ENCODE measurements around the gene CRYBG2. TPM values are rescaled to one million over a fixed set of nuclear protein-coding genes. Genes with fewer than 3 reads are reported as not detected.
"Not testable (repeated sequence)": the region's sequence is repeated elsewhere in the genome, so short reads cannot be mapped to it uniquely, and the experiment has no call there.

The CRYBG2 gene
- total RNA-seq, 1 donor from 2014 or later = 0.27 TPM

- peaks cover 71% of the 10 kb centered on the region for H3K4me1 Mint-ChIP-seq
- no peaks in the 10 kb centered on the region for H3K27me3 Mint-ChIP-seq
- ChIA-PET POLR2A (interaction anchor here (0.6 to 14.1 kb wide), 7 partner anchors 8 to 172 kb away, joined by 3 to 1638 read pairs (median 8); partner anchors contain the start of genes SH3BGRL3 and UBXN11), CTCF (interaction anchor here (0.6 to 11.7 kb wide), 4 partner anchors 15 to 260 kb away, joined by 3 to 372 read pairs (median 122); partner anchors contain the start of gene SH3BGRL3)
- ATAC-seq (ENCODE audit: low read depth) = no peak
- peaks cover 16% of the 10 kb centered on the region for H3K36me3 Mint-ChIP-seq (ENCODE audit: low read depth)
- no peak for DNase-seq
- intact Hi-C loops (cut with micrococcal nuclease) = no loop called here
- peak overlapping the region; percentile 24 for H3K4me3 Mint-ChIP-seq
- no peaks in the 10 kb centered on the region for H3K9me3 Mint-ChIP-seq
- peak overlapping the region; percentile 98 for H3K27ac Mint-ChIP-seq
- TF ChIP-seq CTCF (IDR thresholded peaks at IDR 0.05) = no peak
These were observed 39.4 kb downstream of the CRYBG2 start for GRCh38 chr1:26314501-26314900.

GRCh38 chr1:26307966-26308899, 45.7 kb downstream of the CRYBG2 start:
- intact Hi-C loops (cut with micrococcal nuclease); H3K27me3 Mint-ChIP-seq; DNase-seq; H3K36me3 Mint-ChIP-seq (ENCODE audit: low read depth); ATAC-seq (ENCODE audit: low read depth); H3K4me3 Mint-ChIP-seq; H3K9me3 Mint-ChIP-seq: not testable (repeated sequence)
- CTCF ChIA-PET = interaction anchor here (0.9 to 1.8 kb wide), 3 partner anchors 10 to 33 kb away, joined by 3 to 9 read pairs (median 3); no protein-coding TSS in a partner anchor
- POLR2A ChIA-PET = interaction anchor here (1.2 to 4.0 kb wide), 8 partner anchors 7 to 28 kb away, joined by 3 to 76 read pairs (median 18); partner anchors contain the start of genes CD52 and SH3BGRL3
- H3K4me1 Mint-ChIP-seq = peaks cover 38% of the 10 kb centered on the region
- peak overlapping the region; percentile 19 for H3K27ac Mint-ChIP-seq

GRCh38 chr1:26307363-26307781, 46.6 kb downstream of the CRYBG2 start:
- H3K36me3 Mint-ChIP-seq (ENCODE audit: low read depth) = peaks cover 4% of the 10 kb centered on the region
- POLR2A ChIA-PET = interaction anchor here (0.7 to 4.0 kb wide), 9 partner anchors 8 to 127 kb away, joined by 3 to 76 read pairs (median 17); partner anchors contain the start of genes CD52 and SH3BGRL3
- no peak for DNase-seq
- CTCF ChIA-PET = interaction anchor here (0.9 to 1.8 kb wide), 3 partner anchors 11 to 32 kb away, joined by 3 to 9 read pairs (median 3); no protein-coding TSS in a partner anchor
- no peaks in the 10 kb centered on the region for H3K9me3 Mint-ChIP-seq
- ATAC-seq (ENCODE audit: low read depth) = no peak
- intact Hi-C loops (cut with micrococcal nuclease) = no loop called here
- TF ChIP-seq CTCF (IDR thresholded peaks at IDR 0.05) = no peak
- peak overlapping the region; percentile 94 for H3K27ac Mint-ChIP-seq
- H3K4me1 Mint-ChIP-seq = peaks cover 33% of the 10 kb centered on the region
- peak overlapping the region; percentile 99 for H3K4me3 Mint-ChIP-seq
- H3K27me3 Mint-ChIP-seq = no peaks in the 10 kb centered on the region

GRCh38 chr1:26306290-26307229, 47.4 kb downstream of the CRYBG2 start, which contains the start of gene UBXN11:
UBXN11 (minus strand) TSS chr1:26306636; CDS start chr1:26302883, 3,753 bp downstream.
- H3K36me3 Mint-ChIP-seq (ENCODE audit: low read depth) = peaks cover 4% of the 10 kb centered on the region
- DNase-seq = peak; percentile 81

More at GRCh38 chr1:26306290-26307229, 47.4 kb downstream of the CRYBG2 start, which contains the start of gene UBXN11:
- Mint-ChIP-seq H3K27me3 (no peaks in the 10 kb centered on the region), H3K27ac (peak within 1 kb of the TSS; percentile 94), H3K4me1 (peaks cover 27% of the 10 kb centered on the region), H3K9me3 (no peaks in the 10 kb centered on the region), H3K4me3 (peak within 1 kb of the TSS; percentile 99)
- intact Hi-C loops (cut with micrococcal nuclease) = loop anchor here (1.0 kb wide), 2 partner anchors 9 to 17 kb away; no protein-coding TSS in a partner anchor
- CTCF ChIA-PET = interaction anchor here (1.0 to 1.4 kb wide), 2 partner anchors 16 to 31 kb away, joined by 3 read pairs; no protein-coding TSS in a partner anchor
- peak; percentile 99 for ATAC-seq (ENCODE audit: low read depth)
- no peak for TF ChIP-seq CTCF (IDR thresholded peaks at IDR 0.05)
- POLR2A ChIA-PET = interaction anchor here (0.5 to 4.0 kb wide), 11 partner anchors 9 to 127 kb away, joined by 3 to 76 read pairs (median 8); partner anchors contain the start of genes CD52 and SH3BGRL3

Measured in activated B cell treated with CpG ODN at 0.5 μM for 24 hours (primary cell).